Activated CD8-positive, alpha-beta T cell treated with anti-CD3 and anti-CD28 coated beads, Interleukin-2, amount 10 ng/mL, durations not matched to agents 7 days and 5 days (primary cell): ENCODE data around the gene CAMSAP3. TPM values are rescaled to one million over a fixed set of nuclear protein-coding genes. Genes with fewer than 3 reads are reported as not detected.
"Not testable (repeated sequence)": the region's sequence is repeated elsewhere in the genome, so short reads cannot be mapped to it uniquely, and the experiment has no call there.

Experiments used
- ATAC-seq: fragments of 150-1000 bp; cut with Tn5 transposase; one replicate; pipeline ENCODE4 v1.10.0; 2021; ENCODE audit warnings: moderate library complexity
- CTCF ChIA-PET: fragments of 350-600 bp; sonication (Branson Sonifier 250); formaldehyde crosslinking; loops from one replicate; lab custom pipeline; 2021; ENCODE audit warnings: antibody characterized with exemption; lab: Charles Lee
- POLR2A ChIA-PET: fragments of 350-600 bp; sonication (Branson Sonifier 250); formaldehyde crosslinking; loops from one replicate; lab custom pipeline; 2021; ENCODE audit warnings: antibody characterized with exemption; lab: Charles Lee
- DNase-seq: peaks from one replicate; pipeline ENCODE4 v3.0.0-alpha.2; 2020
- H3K27ac Mint-ChIP-seq: one replicate; pipeline ENCODE4 v1.8.0; 2021; ENCODE audit warnings: mild to moderate bottlenecking, mixed read lengths
- H3K27me3 Mint-ChIP-seq: one replicate; pipeline ENCODE4 v1.8.0; 2021; ENCODE audit warnings: low read depth, mixed read lengths
- H3K36me3 Mint-ChIP-seq: one replicate; pipeline ENCODE4 v1.8.0; 2021; ENCODE audit warnings: low read depth, mixed read lengths
- H3K4me1 Mint-ChIP-seq: one replicate; pipeline ENCODE4 v1.8.0; 2021; ENCODE audit warnings: low read depth, mixed read lengths
- H3K4me3 Mint-ChIP-seq: one replicate; pipeline ENCODE4 v1.8.0; 2021; ENCODE audit warnings: mild to moderate bottlenecking, mixed read lengths
- H3K9me3 Mint-ChIP-seq: one replicate; pipeline ENCODE4 v1.8.0; 2022; ENCODE audit warnings: mixed read lengths; ENCODE audit not compliant: insufficient read depth
- total RNA-seq, 2 experiments: library from RNA; stranded (reverse); gene quantifications; one replicate each; pipeline ENCODE4 v1.2.3, GENCODE V29; 2021

CAMSAP3 gene
- total RNA-seq, 2 experiments from 2014 or later, result 0.34 to 0.42 TPM

DNA sequence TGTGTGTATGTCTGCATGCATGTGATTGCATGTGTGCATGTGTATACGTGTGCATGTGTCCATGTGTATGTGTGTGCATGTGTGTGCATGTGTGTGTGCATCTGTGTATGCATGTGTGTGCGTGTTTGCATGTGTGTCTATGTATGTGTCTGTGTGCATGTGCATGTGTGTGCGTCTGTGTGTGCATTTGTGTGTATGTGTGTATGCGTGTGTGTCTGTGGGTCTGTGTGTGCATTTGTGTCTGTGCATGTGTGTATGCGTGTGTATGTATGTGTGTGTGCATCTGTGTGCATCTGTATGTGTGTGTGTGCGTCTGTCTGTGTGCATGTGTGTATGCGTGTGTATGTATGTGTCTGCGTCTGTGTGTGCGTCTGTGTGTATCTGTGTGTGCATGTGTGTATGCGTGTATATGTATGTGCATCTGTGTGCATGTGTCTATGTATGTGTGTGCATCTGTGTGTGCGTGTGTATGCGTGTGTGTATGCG lies 44.2 kb downstream of the CAMSAP3 start:
- DNase-seq (no peak), ATAC-seq (no peak)
- peaks cover 43% of the 10 kb centered on the region for H3K4me1 Mint-ChIP-seq
- no peaks in the 10 kb centered on the region for H3K27me3 Mint-ChIP-seq
- H3K36me3 Mint-ChIP-seq, result peaks cover 28% of the 10 kb centered on the region
- POLR2A ChIA-PET, result no interaction called here
- H3K27ac Mint-ChIP-seq, result peak overlapping the region; percentile 54
- H3K4me3 Mint-ChIP-seq, result no peak overlapping the region
- CTCF ChIA-PET, result no interaction called here
- no peaks in the 10 kb centered on the region for H3K9me3 Mint-ChIP-seq

DNA sequence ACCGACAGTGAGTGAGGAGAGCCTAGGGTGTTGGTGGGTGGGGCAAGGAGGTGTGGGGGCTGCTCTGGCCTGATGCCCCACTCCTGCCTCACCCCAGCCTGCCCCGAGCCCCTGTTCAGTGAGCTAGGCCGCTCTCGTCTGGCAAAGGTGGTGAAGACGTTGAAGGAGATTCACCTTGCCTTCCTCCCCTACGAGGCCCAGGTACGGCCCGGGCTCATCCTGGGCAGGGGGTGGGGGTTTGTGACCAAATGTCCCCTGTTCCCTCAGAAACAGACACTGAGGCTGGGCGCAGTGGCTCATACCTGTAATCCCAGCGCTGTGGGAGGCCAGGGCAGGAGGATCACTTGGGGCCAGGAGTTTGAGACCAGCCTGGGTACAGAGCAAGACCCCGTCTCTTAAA lies 45.1 kb downstream of the CAMSAP3 start:
- Mint-ChIP-seq H3K27me3 (no peaks in the 10 kb centered on the region), H3K4me1 (peaks cover 42% of the 10 kb centered on the region), H3K36me3 (peaks cover 32% of the 10 kb centered on the region), H3K27ac (no peak overlapping the region), H3K9me3 (no peaks in the 10 kb centered on the region), H3K4me3 (no peak overlapping the region)
- no peak for ATAC-seq
- ChIA-PET CTCF (interaction anchor here (0.8 to 1.1 kb wide), 2 partner anchors 11 to 40 kb away, joined by 3 to 5 read pairs; partner anchors contain the start of gene TRAPPC5), POLR2A (interaction anchor here (0.8 kb wide), 3 partner anchors 11 to 38 kb away, joined by 3 read pairs; partner anchors contain the start of genes PET100 and XAB2)
- no peak for DNase-seq

DNA sequence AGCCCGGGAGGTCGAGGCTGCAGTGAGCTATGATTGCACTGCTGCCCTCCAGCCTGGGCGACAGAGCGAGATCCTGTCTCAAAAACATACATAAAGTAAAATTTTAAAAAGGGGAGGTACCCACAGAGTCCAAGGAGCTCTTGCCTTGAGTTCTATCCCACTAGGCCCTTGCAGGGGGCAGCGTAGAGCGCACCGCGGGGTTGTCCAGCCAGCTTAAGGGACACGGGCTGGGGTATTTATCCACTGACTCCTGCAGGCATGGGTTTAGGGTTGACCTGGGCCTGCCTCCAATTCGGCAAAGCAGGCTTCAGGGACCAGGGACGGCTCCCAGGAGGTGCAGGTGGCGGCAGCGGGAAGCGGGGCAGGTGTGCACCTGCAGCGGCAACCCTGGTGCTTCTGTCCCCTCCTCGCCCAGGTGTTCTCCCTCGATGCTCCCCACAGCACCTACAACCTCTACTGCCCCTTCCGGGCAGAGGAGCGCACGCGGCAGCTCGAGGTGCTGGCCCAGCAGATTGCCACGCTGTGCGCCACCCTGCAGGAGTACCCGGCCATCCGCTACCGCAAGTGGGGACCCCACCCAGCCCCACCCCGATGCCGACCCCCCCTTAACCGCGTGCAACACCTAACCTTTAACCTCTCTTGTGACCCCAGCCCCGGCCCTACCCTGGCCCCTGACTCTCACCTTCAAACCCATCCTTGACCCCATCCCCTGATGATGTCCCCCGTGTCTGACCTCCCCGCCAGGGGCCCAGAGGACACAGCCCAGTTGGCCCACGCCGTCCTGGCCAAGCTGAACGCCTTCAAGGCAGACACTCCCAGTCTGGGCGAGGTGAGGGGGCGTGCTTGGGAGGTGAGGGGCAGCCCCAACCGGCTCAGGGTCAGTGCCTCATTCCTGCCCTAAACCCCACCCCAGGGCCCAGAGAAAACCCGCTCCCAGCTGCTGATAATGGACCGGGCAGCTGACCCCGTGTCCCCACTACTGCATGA lies 45.9 kb downstream of the CAMSAP3 start:
- DNase-seq, result no peak
- ATAC-seq, result no peak
- Mint-ChIP-seq H3K9me3 (no peaks in the 10 kb centered on the region), H3K4me1 (peaks cover 35% of the 10 kb centered on the region), H3K27me3 (no peaks in the 10 kb centered on the region), H3K36me3 (peaks cover 33% of the 10 kb centered on the region), H3K4me3 (no peak overlapping the region), H3K27ac (no peak overlapping the region)
- ChIA-PET POLR2A (interaction anchor here (0.8 kb wide), 3 partner anchors 12 to 37 kb away, joined by 3 read pairs; partner anchors contain the start of genes PET100 and XAB2), CTCF (interaction anchor here (0.8 to 1.1 kb wide), 2 partner anchors 10 to 39 kb away, joined by 3 to 5 read pairs; partner anchors contain the start of gene TRAPPC5)

DNA sequence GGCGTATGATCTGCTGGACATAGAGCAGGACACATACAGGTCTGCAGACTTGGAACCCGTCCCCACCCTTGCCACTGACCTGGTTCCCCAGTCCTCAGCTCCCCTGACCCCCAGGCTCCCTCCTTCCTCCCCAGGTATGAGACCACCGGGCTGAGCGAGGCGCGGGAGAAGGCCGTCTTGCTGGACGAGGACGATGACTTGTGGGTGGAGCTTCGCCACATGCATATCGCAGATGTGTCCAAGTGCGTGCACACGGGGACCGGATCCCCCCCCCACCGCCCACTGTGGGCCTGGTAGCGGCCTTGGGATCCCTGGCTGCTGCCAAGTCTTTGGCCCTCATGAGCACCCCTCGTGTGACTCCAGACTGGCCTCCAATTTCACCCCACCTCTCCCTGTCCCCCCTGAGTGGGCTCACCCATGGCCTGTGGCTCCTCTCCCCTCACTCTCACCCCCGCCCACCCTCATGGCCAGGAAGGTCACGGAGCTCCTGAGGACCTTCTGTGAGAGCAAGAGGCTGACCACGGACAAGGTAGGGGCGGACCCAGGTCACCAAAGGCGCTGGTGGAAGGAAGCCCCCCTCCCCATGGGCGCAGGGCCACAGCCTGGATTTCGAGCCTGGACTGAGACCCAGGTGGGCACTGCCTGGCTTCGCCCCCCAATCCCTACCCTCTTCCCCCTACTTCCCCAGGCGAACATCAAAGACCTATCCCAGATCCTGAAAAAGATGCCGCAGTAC lies 46.8 kb downstream of the CAMSAP3 start:
- Mint-ChIP-seq H3K4me3 (no peak overlapping the region), H3K36me3 (peaks cover 33% of the 10 kb centered on the region), H3K4me1 (peaks cover 30% of the 10 kb centered on the region), H3K27ac (no peak overlapping the region), H3K9me3 (no peaks in the 10 kb centered on the region), H3K27me3 (no peaks in the 10 kb centered on the region)
- ATAC-seq, result no peak
- DNase-seq, result no peak
- POLR2A ChIA-PET, result interaction anchor here (0.5 kb wide), 1 partner anchor 82 kb away, joined by 3 read pairs; no protein-coding TSS in a partner anchor
- CTCF ChIA-PET, result no interaction called here

DNA sequence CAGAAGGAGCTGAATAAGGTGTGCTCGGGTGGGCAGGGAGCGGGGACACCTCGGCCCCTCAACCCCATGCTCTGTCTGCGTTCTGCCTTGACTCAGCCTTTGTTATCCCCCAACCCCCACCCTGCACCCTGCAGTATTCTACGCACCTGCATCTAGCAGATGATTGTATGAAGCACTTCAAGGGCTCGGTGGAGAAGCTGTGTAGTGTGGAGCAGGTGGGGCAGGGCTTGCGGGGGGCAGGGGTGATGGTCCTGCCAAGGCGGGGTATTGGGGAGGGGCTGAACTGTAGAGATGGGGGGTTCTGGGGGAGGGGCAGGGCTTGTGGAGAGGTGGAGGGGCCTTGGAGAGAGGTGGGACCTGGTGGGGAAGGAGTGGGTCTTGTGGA lies 47.4 kb downstream of the CAMSAP3 start:
- ChIA-PET CTCF (no interaction called here), POLR2A (interaction anchor here (0.5 kb wide), 1 partner anchor 83 kb away, joined by 3 read pairs; no protein-coding TSS in a partner anchor)
- peaks cover 24% of the 10 kb centered on the region for H3K4me1 Mint-ChIP-seq
- H3K36me3 Mint-ChIP-seq, result peaks cover 36% of the 10 kb centered on the region
- no peaks in the 10 kb centered on the region for H3K27me3 Mint-ChIP-seq
- peak overlapping the region; percentile 30 for H3K27ac Mint-ChIP-seq
- no peak overlapping the region for H3K4me3 Mint-ChIP-seq
- DNase-seq (no peak), ATAC-seq (no peak)
- H3K9me3 Mint-ChIP-seq, result no peaks in the 10 kb centered on the region

DNA sequence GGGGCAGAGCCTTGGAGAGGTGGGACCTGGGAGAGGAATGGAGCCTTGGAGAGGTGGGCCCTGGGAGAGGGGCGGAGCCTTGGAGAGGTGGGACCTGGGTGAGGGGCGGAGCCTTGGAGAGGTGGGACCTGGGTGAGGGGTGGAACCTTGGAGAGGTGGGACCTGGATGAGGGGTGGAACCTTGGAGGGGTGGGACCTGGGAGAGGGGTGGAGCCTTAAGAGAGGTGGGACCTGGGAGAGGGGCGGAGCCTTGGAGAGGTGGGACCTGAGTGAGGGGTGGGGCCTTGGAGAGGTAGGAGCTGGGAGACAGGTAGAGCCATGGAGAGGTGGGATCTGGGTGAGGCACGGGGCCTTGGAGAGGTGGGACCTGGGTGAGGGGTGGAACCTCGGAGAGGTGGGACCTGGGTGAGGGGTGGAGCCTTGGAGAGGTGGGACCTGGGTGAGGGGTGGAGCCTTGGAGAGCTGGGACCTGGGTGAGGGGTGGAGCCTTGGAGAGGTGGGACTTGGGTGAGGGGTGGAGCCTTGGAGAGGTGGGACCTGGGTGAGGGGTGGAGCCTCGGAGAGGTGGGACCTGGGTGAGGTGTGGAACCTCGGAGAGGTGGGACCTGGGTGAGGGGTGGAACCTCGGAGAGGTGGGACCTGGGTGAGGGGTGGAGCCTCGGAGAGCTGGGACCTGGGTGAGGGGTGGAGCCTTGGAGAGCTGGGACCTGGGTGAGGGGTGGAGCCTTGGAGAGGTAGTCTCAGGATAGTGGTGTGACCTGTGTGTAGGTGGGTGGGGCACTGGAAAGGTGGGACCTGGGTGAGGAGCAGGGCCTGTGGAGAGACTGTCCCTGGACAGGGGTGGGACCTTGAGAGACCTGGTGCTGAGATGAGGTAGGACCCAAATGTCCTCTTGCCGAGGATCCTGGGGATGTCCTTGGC lies 48.2 kb downstream of the CAMSAP3 start:
- peak; percentile 16 for ATAC-seq
- not testable (repeated sequence) for DNase-seq, H3K4me3 Mint-ChIP-seq, H3K9me3 Mint-ChIP-seq, H3K27me3 Mint-ChIP-seq
- ChIA-PET POLR2A (interaction anchor here (0.8 kb wide), 1 partner anchor 14 kb away, joined by 6 read pairs; the partner anchor contains the start of genes PET100 and XAB2), CTCF (interaction anchor here (0.7 to 1.4 kb wide), 3 partner anchors 9 to 75 kb away, joined by 3 to 6 read pairs (median 3); partner anchors contain the start of gene TRAPPC5)
- Mint-ChIP-seq H3K4me1 (peaks cover 18% of the 10 kb centered on the region), H3K27ac (peak overlapping the region; percentile 30), H3K36me3 (peaks cover 35% of the 10 kb centered on the region)

DNA sequence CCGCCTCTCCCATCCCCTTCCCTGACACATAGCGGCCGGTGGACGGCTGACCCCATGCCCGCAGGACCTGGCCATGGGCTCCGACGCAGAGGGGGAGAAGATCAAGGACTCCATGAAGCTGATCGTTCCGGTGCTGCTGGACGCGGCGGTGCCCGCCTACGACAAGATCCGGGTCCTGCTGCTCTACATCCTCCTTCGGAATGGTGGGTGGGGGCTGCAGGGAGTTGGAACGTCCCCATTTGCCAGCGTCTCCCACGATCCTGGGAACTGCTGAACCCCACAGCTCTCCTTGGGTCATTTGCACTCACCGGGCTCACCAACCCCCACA lies 48.9 kb downstream of the CAMSAP3 start:
- Mint-ChIP-seq H3K4me3 (no peak overlapping the region), H3K27ac (no peak overlapping the region), H3K4me1 (peaks cover 12% of the 10 kb centered on the region), H3K36me3 (peaks cover 29% of the 10 kb centered on the region), H3K27me3 (no peaks in the 10 kb centered on the region), H3K9me3 (no peaks in the 10 kb centered on the region)
- no peak for ATAC-seq
- DNase-seq, result no peak
- CTCF ChIA-PET, result interaction anchor here (1.4 kb wide), 2 partner anchors 36 to 76 kb away, joined by 3 to 6 read pairs; partner anchors contain the start of gene TRAPPC5
- POLR2A ChIA-PET, result interaction anchor here (0.6 to 0.8 kb wide), 2 partner anchors 15 to 275 kb away, joined by 3 to 6 read pairs; partner anchors contain the start of genes PET100 and XAB2

DNA sequence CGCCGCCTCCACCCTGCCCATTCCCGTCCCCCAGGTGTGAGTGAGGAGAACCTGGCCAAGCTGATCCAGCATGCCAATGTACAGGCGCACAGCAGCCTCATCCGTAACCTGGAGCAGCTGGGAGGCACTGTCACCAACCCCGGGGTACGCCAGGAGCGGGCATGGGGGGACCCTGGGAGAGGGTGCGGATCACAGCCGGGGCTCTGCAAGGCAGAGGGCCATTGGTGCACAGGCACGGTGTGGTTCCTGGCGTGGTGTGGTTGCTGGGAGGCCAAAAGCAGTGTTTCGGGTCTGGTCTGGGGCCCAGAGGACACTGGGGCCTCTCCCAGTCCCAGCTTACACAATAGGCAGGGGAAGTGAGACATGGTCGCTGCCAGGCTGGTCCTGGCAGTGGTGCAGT lies 49.5 kb downstream of the CAMSAP3 start:
- H3K27me3 Mint-ChIP-seq, result no peaks in the 10 kb centered on the region
- peaks cover 6% of the 10 kb centered on the region for H3K4me1 Mint-ChIP-seq
- peaks cover 22% of the 10 kb centered on the region for H3K36me3 Mint-ChIP-seq
- no peaks in the 10 kb centered on the region for H3K9me3 Mint-ChIP-seq
- ChIA-PET POLR2A (interaction anchor here (0.6 to 0.8 kb wide), 2 partner anchors 15 to 274 kb away, joined by 3 to 6 read pairs; partner anchors contain the start of genes PET100 and XAB2), CTCF (interaction anchor here (1.4 kb wide), 2 partner anchors 36 to 77 kb away, joined by 3 to 6 read pairs; partner anchors contain the start of gene TRAPPC5)
- DNase-seq (no peak), ATAC-seq (no peak)
- no peak overlapping the region for H3K27ac Mint-ChIP-seq
- no peak overlapping the region for H3K4me3 Mint-ChIP-seq

DNA sequence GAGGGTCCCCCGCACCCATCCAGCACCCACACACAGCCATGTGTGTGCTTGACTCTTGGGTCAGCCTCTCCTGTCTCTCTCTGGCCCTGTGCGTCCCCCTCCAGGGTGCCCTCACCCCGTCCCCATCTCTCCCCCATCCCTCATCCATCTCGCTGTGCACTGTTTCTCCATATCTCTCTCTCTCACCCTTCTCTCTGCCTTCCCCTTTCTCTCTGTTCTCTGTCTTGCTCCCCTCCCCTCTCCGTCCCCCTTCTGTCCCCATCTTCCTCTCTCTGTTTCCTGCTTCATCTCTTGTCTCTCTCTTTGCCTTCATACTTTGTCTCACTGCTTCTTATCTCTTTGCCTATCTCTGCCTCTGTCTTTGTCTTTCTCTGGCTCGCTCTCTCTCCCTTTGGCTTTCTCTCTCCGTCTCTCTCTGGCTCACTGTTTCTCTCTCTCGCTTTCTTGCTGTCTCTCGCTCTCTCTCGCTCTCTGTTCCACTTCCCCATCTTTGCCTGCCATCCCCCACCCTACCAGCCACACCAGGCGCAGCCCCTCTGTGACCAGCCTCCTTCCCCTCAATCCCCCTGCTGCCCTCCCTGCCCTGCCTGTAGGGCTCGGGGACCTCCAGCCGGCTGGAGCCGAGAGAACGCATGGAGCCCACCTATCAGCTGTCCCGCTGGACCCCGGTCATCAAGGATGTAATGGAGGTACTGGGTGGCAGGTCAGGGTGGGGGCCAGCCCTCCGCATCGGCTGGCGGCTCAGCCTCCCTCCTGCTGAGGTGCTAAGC lies 50.2 kb downstream of the CAMSAP3 start:
- H3K36me3 Mint-ChIP-seq, result peaks cover 19% of the 10 kb centered on the region

DNA sequence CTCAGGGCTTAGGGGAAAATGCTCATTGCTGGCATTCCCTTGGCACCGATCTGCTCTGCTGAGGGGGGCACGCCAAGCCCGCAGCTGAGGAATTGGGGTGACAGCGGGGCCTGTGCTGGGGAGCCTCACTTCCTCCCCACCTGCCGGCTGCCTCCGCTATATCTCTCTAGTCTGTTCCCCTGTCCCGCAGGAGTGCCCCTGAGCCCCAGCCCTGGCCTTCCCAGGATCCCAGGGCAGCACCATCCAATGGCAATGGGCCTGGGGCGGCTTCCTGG lies 50.7 kb downstream of the CAMSAP3 start:
- DNase-seq, result no peak
- H3K4me3 Mint-ChIP-seq, result no peak overlapping the region
- peaks cover 19% of the 10 kb centered on the region for H3K36me3 Mint-ChIP-seq
- H3K27ac Mint-ChIP-seq, result no peak overlapping the region
- ATAC-seq, result no peak
- no peaks in the 10 kb centered on the region for H3K9me3 Mint-ChIP-seq
- no peaks in the 10 kb centered on the region for H3K27me3 Mint-ChIP-seq
- peaks cover 3% of the 10 kb centered on the region for H3K4me1 Mint-ChIP-seq
- POLR2A ChIA-PET, result no interaction called here
- CTCF ChIA-PET, result no interaction called here

More for the DNA sequence above, 50.2 kb downstream of the CAMSAP3 start:
- H3K27me3 Mint-ChIP-seq, result no peaks in the 10 kb centered on the region
- no peak overlapping the region for H3K4me3 Mint-ChIP-seq
- peaks cover 3% of the 10 kb centered on the region for H3K4me1 Mint-ChIP-seq
- no peak for ATAC-seq
- ChIA-PET CTCF (no interaction called here), POLR2A (no interaction called here)
- H3K27ac Mint-ChIP-seq, result peak overlapping the region; percentile 4
- no peak for DNase-seq
- no peaks in the 10 kb centered on the region for H3K9me3 Mint-ChIP-seq
